Endothelial cell of umbilical vein (primary cell): ENCODE data around the gene ARTN.

Experiments
- CTCF ChIP-seq, 2 donors: IDR thresholded peaks; 1 replicate in 1 of 2; 2 replicates in 1 of 2; pipeline ENCODE4 v1.5.1; 2011; ENCODE audit warnings: low read length in 2 of 2, mild to moderate bottlenecking in 2 of 2, moderate library complexity in 2 of 2, control low read depth in 1 of 2, inconsistent platforms in 1 of 2, low read depth in 1 of 2; ENCODE audit not compliant: insufficient read depth in 1 of 2; ENCODE audit errors: extremely low read depth in 1 of 2
- EZH2 ChIP-seq: IDR thresholded peaks from 2 replicates; pipeline ENCODE4 v1.6.1; 2012; ENCODE audit warnings: borderline replicate concordance, low read depth, mild to moderate bottlenecking, moderate library complexity, low read length, inconsistent platforms; ENCODE audit not compliant: severe bottlenecking
- JUN ChIP-seq: IDR thresholded peaks from 2 replicates; pipeline ENCODE4 v1.6.1; 2011; ENCODE audit warnings: borderline replicate concordance, low read depth; ENCODE audit not compliant: insufficient read length, insufficient read depth
- MYC ChIP-seq: IDR thresholded peaks from one replicate; pipeline ENCODE4 v1.6.1; 2011; ENCODE audit warnings: mild to moderate bottlenecking, low read depth, low read length
- POLR2A ChIP-seq: IDR thresholded peaks from 2 replicates; pipeline ENCODE4 v1.6.1; 2012; ENCODE audit warnings: low read depth, mild to moderate bottlenecking, control low read depth, low read length
- POLR2AphosphoS5 ChIP-seq: IDR thresholded peaks from 2 replicates; pipeline ENCODE4 v1.6.1; 2012; ENCODE audit warnings: low read depth, mild to moderate bottlenecking, control low read depth, low read length, moderate library complexity; ENCODE audit not compliant: insufficient read depth

GRCh38 chr1:43931711-43932660, 1.6 kb upstream of the ARTN start:
- TF ChIP-seq CTCF (IDR thresholded peaks at IDR 0.05; ENCODE audit: extremely low read depth in 1 of 2, insufficient read depth in 1 of 2, low read depth in 1 of 2, low read length in 2 of 2): no peak
- no peak for TF ChIP-seq POLR2A
- TF ChIP-seq EZH2: no peak
- TF ChIP-seq JUN: no peak
- no peak for TF ChIP-seq POLR2AphosphoS5
- no peak for TF ChIP-seq MYC
